ENCODE data around the gene LY6G5C.

GRCh38 chr6:31713991-31714684 is 33.3 kb upstream of the LY6G5C start:
- TF ChIP-seq POLR2A (IDR thresholded peaks at IDR 0.05) (no peak), EP300 (IDR thresholded peaks at IDR 0.05) (no peak), CTCF (IDR thresholded peaks at IDR 0.05) (no peak)

Data from sigmoid colon (tissue), 4 donors.